Stomach (tissue), 9 donors: ENCODE results near the gene CACNA2D3. TPM values are rescaled to one million over a fixed set of nuclear protein-coding genes. Genes with fewer than 3 reads are reported as not detected.

Source experiments
- DNase-seq, 2 donors: peaks; one replicate each; pipeline versions ENCODE4 v3.0.0 to v3.0.0-alpha.2; 2013 to 2019
- H3K27ac ChIP-seq, 5 donors: fragments of 200-600 bp in 4 of 5; sonication (generic) in 4 of 5; one replicate each; pipeline ENCODE4 v1.5.1; 2013 to 2019; ENCODE audit warnings: mild to moderate bottlenecking in 1 of 5, moderate library complexity in 1 of 5
- H3K27me3 ChIP-seq, 3 donors: fragments of 200-600 bp; sonication (generic); one replicate each; pipeline ENCODE4 v1.5.1; 2017 to 2019; ENCODE audit warnings: mixed run types in 1 of 3
- H3K36me3 ChIP-seq, 4 donors: fragments of 200-600 bp; sonication (generic); 1 replicate in 3 of 4; 2 replicates in 1 of 4; pipeline ENCODE4 v1.5.1; 2016 to 2019
- H3K4me1 ChIP-seq, 4 donors: fragments of 200-600 bp; sonication (generic); one replicate each; pipeline ENCODE4 v1.5.1; 2016 to 2019
- H3K4me3 ChIP-seq, 4 donors: fragments of 200-600 bp; sonication (generic) in 3 of 4; one replicate each; pipeline ENCODE4 v1.5.1; 2016 to 2019; ENCODE audit warnings: mild to moderate bottlenecking in 1 of 4
- H3K9me3 ChIP-seq, 4 donors: fragments of 200-600 bp; sonication (generic); one replicate each; pipeline ENCODE4 v1.5.1; 2016 to 2019
- EP300 ChIP-seq: sonication (generic); formaldehyde crosslinking; IDR thresholded peaks from one replicate; pipeline ENCODE4 v1.6.1; 2017; ENCODE audit warnings: antibody characterized with exemption
- POLR2A ChIP-seq, 4 donors: fragments of 450-650 bp; IDR thresholded peaks; one replicate each; pipeline ENCODE4 v1.6.1; 2016; ENCODE audit warnings: antibody characterized with exemption in 4 of 4, control low read depth in 2 of 4, mild to moderate bottlenecking in 1 of 4, moderate library complexity in 1 of 4
- POLR2AphosphoS5 ChIP-seq, 3 donors: sonication (generic); formaldehyde crosslinking; IDR thresholded peaks; one replicate each; pipeline ENCODE4 v1.6.1; 2016; ENCODE audit warnings: antibody characterized with exemption in 3 of 3
- WGBS, 5 donors: extraction: QIAGEN DNeasy Blood & Tissue Kit in 3 of 5; methylation state at CpG; one replicate each; pipeline versions ENCODE4 v1.1.5 to v1.1.7; 2013 to 2018; 5-methylcytosine and 5-hydroxymethylcytosine counted together
- intact Hi-C: fragments of 100-400 bp; cut with DNase I; formaldehyde crosslinking; loops from one replicate; pipeline ENCODE4 v1.15.1; 2023; ENCODE audit warnings: low total_unique reads
- polyA plus RNA-seq, 3 donors: library from polyadenylated mRNA; stranded (reverse); fragments of 200-250 nt; gene quantifications; one replicate each; pipeline ENCODE4 v1.2.3, GENCODE V29; 2013
- total RNA-seq, 5 donors: library from RNA; depleted of rRNA; stranded (reverse); fragments of >200 nt; gene quantifications; one replicate each; pipeline versions ENCODE4 v1.1.0 to v1.2.3, GENCODE V29; 2014 to 2016
- TF ChIP-seq, protein P1 (sequence below), 7 experiments: fragments of 450-650 bp in 4 of 7; fragments of 200-600 bp in 3 of 7; sonication (generic) in 3 of 7; IDR thresholded peaks; one replicate each; pipeline ENCODE4 v1.5.1; 2016 to 2019; ENCODE audit warnings: antibody characterized with exemption in 7 of 7, control low read depth in 2 of 7, mild to moderate bottlenecking in 1 of 7
- donor health status: healthy with polysubstance abuse.
- donor health status: Bipolar disorder and iron deficiency.
- donor health status: healthy.

Gene CACNA2D3
- total and polyA plus RNA-seq, 8 donors = 0.56 to 54.0 (median 2.9) TPM; not detected in 1

DNA sequence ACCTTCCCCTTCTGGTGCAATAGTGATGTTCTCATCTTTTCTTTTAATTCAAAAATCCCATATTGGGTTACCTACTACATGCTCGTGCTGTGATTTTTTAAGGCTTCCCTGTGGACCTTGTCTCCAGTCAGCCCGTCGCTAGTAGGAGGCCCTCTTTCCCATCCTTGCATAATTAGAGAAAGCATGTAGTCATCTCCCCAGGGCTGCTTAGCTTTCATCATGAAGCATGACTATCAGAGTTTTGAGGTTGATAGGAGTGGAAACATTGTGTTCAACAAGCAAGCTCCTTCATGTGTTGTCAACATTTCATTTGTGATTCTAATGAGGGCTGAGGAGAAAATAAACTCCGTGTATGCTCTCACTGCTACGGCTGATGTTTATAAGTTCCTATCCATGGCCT lies 814.2 kb downstream of the CACNA2D3 start:
- no peaks in the 10 kb centered on the region for H3K36me3 ChIP-seq
- H3K27me3 ChIP-seq = peaks cover 0 to 8% (median 0%) of the 10 kb centered on the region in 3 donors
- WGBS, 5 donors = 70 to 87% (median 81%) methylated on average over 5 of the region's 5 CpGs
- H3K27ac ChIP-seq = no peak overlapping the region
- no peaks in the 10 kb centered on the region for H3K9me3 ChIP-seq
- intact Hi-C loops = no loop called here
- no peak overlapping the region for H3K4me3 ChIP-seq
- H3K4me1 ChIP-seq = no peaks in the 10 kb centered on the region
- no peak for DNase-seq
- TF ChIP-seq EP300 (no peak), POLR2AphosphoS5 (IDR thresholded peaks at IDR 0.05) (no peak), POLR2A (IDR thresholded peaks at IDR 0.05) (no peak)
- TF ChIP-seq, protein P1, sequence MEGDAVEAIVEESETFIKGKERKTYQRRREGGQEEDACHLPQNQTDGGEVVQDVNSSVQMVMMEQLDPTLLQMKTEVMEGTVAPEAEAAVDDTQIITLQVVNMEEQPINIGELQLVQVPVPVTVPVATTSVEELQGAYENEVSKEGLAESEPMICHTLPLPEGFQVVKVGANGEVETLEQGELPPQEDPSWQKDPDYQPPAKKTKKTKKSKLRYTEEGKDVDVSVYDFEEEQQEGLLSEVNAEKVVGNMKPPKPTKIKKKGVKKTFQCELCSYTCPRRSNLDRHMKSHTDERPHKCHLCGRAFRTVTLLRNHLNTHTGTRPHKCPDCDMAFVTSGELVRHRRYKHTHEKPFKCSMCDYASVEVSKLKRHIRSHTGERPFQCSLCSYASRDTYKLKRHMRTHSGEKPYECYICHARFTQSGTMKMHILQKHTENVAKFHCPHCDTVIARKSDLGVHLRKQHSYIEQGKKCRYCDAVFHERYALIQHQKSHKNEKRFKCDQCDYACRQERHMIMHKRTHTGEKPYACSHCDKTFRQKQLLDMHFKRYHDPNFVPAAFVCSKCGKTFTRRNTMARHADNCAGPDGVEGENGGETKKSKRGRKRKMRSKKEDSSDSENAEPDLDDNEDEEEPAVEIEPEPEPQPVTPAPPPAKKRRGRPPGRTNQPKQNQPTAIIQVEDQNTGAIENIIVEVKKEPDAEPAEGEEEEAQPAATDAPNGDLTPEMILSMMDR (IDR thresholded peaks at IDR 0.05) = no peak

DNA sequence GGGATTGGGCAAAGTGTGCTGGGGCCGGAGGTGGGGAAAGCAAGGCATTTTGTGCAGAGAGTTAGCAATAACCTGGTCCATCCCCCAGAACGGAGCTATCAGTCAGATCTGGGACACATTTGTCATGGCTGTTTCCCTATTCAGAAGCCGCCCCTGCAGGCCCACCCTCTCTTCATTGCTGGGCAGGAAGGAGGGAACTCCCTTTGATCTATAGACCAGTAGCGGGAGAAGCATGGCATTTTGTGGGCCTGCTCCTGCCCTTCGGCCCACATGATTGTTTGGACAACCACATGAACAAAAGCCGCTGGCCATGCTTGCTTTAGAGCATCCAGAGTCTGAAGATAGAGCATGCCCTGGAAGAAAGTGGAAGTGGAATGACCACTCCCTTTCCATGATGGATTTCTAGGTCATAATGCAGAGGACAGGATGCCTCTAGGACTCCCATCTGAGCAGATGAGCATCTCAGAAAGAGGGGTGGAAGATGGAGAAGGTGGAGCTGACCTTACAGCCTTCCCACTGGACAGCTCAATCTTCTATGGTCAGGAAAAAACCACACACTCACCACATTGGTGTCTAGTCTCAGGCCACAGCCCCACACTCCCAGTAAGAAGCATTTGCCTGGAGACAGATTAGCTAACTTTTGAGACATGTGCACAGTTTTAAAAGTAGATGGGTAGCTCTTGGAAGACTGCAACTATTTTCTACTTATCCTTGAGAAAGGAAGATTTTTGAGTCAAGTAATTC lies 817.4 kb downstream of the CACNA2D3 start:
- DNase-seq = no peak
- H3K4me1 ChIP-seq = no peaks in the 10 kb centered on the region
- H3K36me3 ChIP-seq = no peaks in the 10 kb centered on the region
- TF ChIP-seq EP300 (no peak), POLR2A (IDR thresholded peaks at IDR 0.05) (no peak), POLR2AphosphoS5 (IDR thresholded peaks at IDR 0.05) (no peak)
- TF ChIP-seq, protein P1 (IDR thresholded peaks at IDR 0.05) = no peak
- H3K27ac ChIP-seq = no peak overlapping the region
- no peak overlapping the region for H3K4me3 ChIP-seq
- H3K27me3 ChIP-seq = peaks cover 0 to 8% (median 0%) of the 10 kb centered on the region in 3 donors
- intact Hi-C loops = no loop called here
- WGBS, 5 donors = 30 to 57% (median 31%) methylated on average over 6 of the region's 6 CpGs
- no peaks in the 10 kb centered on the region for H3K9me3 ChIP-seq

DNA sequence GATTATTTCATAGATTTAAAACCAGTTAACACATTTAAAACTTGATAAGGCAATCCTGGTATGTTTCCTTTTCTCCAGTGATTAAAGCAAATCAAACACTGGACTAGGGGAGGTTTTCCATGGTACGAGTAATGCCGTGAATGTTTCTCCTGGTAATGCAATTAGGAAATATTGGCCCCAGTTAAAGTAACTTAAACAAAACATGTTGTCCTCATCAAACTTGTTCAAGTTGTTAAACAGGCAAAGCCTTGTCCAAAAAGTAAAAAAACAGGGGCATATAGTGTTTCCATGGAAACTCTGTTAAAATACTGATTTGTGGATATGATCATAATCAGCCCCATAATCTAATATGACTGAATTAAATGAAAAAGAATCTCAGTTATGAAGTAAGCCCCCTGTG lies 818.6 kb downstream of the CACNA2D3 start:
- Histone ChIP-seq H3K4me3 (no peak overlapping the region), H3K9me3 (no peaks in the 10 kb centered on the region), H3K27ac (no peak overlapping the region), H3K4me1 (no peaks in the 10 kb centered on the region), H3K27me3 (peaks cover 0 to 8% (median 0%) of the 10 kb centered on the region in 3 donors), H3K36me3 (no peaks in the 10 kb centered on the region)
- TF ChIP-seq, protein P1 (IDR thresholded peaks at IDR 0.05) = no peak
- TF ChIP-seq EP300 (no peak), POLR2AphosphoS5 (IDR thresholded peaks at IDR 0.05) (no peak), POLR2A (IDR thresholded peaks at IDR 0.05) (no peak)
- DNase-seq = no peak
- 19 to 48% (median 29%) methylated on average over 2 of the region's 2 CpGs for WGBS, 5 donors
- intact Hi-C loops = no loop called here

DNA sequence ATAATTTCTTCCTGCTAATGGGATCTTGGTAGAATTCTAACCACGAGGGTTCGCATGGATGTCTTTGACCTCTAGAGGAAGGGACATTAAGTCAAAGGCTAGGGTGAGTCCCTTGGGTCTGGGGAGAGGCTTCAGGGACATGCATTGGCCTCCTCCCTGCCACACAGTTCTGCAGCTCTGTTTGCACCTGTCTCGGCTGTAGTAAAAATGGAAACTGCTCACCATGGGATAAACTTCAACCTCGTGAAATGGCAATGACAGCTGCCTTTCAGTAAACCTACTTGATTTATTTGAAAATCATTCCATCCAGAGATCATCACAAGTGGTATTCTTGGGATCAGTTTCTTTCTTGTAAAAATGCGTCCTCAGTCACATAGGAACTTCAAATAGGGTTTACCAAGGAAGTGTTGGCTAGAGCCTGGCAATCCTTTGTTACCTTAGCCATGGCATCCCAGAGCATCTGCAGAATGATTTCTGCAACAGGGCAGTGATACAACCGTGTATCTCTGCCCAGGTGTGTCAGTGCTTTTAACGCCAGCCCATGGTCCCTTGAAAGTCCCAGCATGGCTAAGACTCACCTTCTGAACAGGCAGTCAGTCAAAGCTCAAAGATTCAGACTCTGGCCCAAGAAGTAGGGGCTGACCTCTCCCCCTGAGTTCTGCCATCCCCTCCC lies 819.5 kb downstream of the CACNA2D3 start:
- Histone ChIP-seq H3K4me1 (no peaks in the 10 kb centered on the region), H3K9me3 (no peaks in the 10 kb centered on the region), H3K27ac (no peak overlapping the region), H3K27me3 (peaks cover 0 to 8% (median 0%) of the 10 kb centered on the region in 3 donors), H3K4me3 (no peak overlapping the region), H3K36me3 (no peaks in the 10 kb centered on the region)
- DNase-seq = no peak
- intact Hi-C loops = no loop called here
- no peak for TF ChIP-seq POLR2AphosphoS5 (IDR thresholded peaks at IDR 0.05)
- TF ChIP-seq EP300 = no peak
- TF ChIP-seq, protein P1 (IDR thresholded peaks at IDR 0.05) = no peak
- TF ChIP-seq POLR2A (IDR thresholded peaks at IDR 0.05) = no peak
- 82 to 88% (median 85%) methylated on average over 7 of the region's 7 CpGs for WGBS, 5 donors
